Ecto neural progenitor cell (in vitro differentiated cells): ENCODE data around the gene MAPK10.

Source experiments
- DNase-seq: peaks from one replicate; pipeline ENCODE4 v3.0.0-alpha.2; 2018; ENCODE audit warnings: low spot score

MAPK10 gene

DNA sequence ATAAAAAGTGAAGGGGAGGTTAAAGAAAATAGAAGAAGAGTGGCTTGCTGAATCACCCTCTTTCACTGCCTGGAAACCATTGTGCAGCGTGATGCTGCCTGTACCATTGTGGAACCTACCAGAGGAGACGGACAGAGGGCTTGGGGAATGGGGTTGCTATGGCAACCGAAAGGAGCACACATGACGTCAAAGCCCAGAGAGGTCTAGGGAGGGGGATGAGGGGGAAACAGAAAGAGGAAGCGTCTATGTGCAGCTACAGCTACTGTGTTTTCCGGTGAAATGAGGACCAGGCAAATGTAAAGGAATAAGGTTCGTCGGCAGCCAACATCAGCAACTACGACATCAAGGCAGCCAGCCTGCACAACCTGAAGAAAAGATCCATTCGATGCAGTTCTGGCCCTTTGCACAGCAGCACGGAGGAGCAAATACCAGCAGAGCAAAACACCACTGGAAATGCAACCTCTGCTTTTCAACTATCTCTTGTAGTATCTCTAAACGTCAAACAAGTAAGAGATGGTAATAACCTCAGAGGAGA is at the start of gene MAPK10:
TSS of gene MAPK10 (minus strand) at position 110 of the 535 bp plus-strand sequence.
- DNase-seq = peak; percentile 84

DNA sequence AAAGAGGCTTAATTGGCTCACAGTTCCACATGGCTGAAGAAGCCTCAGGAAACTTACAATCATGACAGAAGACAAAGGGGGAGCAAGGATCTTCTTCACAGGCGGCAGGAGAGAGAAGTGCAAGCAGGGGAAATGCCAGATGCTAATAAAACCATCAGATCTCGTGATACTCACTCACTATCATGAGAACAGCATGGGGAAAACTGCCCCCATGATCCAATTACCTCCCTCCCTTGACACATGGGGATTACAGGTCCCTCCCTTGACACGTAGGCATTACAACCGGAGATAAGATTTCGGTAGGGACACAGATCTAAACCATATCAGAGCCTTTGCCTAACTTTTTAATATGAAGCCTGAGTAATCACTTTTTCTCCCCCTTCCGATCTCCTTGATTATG is 43.7 kb upstream of the MAPK10 start:
- DNase-seq = no peak

DNA sequence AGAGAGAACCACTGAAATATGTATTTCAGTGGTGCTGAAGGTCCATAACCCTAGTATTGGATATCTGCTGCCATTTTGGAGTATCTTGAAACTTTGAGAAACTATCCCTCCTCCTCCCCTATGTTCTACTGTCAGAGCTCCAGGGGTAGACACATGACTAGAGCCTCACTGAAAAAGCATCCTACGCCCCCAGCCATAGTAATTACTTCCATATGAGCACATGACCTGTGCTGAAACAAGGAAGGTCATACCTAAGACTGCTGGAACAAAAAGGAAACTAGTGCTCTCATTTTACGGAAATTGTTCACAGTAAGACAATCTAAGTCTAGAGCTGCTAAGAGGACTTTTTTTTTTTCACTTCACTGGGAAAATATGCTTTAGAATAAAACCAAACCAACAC is 42.0 kb upstream of the MAPK10 start:
- no peak for DNase-seq

DNA sequence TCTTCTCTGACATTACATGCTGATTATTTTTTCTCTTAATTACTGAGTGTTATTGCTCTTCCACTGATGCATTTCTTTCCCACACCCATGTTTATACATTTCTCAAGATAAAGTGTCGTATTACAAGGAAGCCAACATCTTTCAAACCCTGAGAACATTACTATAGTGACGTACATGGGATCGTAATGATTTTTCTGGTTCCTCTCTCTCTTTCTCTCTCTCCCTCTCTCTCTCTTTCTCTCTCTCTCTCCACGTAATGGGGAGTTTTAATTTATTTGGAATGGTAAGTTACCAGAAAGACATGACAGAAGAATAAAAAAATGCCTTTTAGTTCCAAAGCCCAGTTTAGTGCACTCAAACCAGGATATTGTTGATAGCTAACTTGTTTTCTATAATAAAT is 40.4 kb upstream of the MAPK10 start:
- no peak for DNase-seq

DNA sequence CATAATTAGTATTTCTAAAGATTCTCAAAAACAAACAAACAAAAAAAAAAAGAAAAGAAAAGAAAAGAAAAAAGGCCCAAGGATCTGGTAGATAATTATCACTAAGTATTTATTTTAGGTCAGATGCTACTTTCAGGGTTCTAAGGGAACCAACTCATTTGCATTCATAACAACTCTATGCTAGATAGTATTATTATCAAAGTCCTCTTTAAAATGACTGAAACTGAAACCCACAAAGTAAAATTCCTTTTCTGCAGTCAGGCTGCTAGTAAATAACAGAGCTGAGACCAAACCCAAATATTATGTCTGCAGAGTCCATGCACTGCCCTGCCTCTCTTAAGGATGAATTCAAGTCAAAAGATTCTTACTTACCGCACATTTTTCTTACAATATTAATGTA is 38.3 kb upstream of the MAPK10 start:
- no peak for DNase-seq

DNA sequence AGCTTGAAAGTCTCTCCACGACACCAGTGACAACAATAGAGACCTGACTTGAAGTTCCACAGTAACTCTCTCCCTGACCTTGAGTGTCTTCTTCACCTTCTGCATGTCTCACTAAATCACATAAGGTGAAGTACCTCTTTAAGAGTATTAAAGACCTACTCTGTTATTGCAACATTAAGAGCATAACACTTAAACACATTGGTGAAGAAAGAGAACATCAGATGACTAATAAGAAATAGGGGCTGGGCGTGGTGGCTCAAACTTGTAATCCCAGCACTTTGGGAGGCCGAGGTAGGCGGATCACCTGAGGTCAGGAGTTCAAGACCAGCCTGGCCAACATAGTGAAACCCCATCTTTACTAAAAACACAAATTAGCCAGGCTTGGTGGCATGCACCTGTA is 33.9 kb upstream of the MAPK10 start:
- no peak for DNase-seq

DNA sequence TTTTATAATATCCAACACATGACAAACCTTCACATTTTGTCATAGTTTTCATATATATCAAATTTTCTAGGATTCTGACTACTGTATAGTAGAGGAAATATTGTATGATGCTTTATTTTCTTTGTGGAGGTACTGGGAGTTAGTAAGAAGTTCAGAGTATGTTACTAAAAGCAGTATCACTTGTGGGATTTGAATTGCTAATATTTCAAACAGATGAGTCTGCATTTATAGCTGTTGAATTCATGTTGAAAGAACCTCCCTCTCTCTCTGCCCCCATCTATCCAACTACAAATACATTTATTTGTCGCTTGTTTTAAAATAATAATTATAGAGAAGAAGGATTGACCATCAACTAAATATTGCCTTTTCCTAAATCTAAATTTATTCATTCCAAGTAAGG is 29.8 kb upstream of the MAPK10 start:
- no peak for DNase-seq

DNA sequence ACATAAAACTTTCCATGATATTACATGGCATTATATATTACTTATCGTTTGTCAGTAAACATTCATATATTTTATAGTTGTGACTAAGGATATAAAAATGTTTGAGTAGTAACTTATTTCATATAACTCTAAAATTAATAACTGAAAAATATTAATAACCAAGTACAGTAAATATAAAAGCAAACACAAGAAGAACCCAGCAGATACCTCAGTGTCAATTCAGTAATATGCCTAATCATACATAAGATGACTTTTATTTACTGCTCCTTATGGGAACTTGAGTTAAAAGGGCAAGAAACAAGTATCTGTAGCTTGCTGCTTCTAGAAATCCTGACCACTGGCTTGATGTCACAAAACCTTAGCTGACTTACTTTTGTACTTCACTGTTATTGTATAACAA is 28.4 kb upstream of the MAPK10 start:
- DNase-seq = no peak

DNA sequence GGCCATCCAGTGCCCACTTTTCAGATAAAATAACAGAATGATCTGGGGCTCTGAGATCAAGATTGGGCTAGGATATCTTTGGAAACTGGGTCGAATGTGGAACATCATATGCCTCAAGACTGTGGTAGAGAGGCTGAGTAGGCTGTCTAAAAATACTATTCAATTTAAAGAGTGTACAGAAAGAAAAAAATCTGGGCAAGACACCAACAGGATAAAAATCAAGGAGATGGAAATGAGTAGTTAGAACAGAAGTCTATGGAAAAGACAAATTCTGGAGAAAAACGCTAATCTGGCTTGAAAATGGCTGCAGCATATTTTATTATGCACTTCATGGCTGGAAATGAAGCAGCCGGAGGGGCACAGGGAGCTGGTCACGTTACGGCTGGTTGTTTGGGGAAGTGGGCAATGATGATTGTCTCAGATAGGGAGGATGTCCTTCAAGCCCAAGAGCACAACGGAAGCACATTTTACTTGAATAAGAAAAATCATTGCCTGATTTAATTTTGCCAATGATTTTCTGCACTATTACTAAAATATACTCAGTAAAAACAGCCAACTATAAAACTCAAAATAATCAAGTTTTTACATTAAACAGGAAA is 27.1 kb upstream of the MAPK10 start:
- no peak for DNase-seq

DNA sequence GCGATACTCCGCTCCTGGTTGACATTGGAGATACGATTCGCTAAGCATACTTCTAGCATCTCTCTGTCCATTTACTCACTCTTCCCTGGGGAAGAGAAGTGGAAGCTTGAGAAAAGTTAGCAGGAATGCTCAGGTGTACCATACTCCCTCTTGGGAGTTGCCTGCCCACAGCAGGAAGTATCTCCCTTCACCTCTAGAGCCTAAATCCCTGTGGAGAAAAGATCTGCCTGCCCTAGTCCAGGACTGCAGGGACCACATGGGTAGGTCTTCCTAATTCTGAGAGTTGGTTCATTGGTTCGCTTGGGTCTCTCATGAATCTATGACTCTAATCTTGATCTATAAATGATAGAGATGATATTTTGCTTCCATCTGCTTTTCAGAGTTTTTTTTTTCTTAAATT is 26.3 kb upstream of the MAPK10 start:
- no peak for DNase-seq

DNA sequence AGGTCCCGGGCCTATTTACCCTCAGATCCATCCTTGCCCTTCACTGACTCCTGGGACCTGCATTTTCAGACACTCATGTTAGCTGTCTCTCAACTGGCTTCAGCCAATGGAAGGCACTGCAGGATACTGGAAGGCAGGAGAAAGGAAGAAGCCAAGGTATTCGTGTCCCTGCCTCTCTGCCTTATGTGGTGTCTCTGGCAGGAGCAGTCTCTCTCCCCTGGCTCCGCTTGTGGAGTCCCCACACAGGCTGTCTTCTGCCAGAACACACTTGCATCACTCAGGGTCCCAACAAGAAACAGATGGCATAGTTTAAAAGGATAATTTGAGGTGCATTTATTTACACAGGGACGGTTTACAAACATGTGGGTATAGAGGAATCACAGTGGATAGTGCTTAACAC is 21.6 kb upstream of the MAPK10 start:
- DNase-seq = no peak

DNA sequence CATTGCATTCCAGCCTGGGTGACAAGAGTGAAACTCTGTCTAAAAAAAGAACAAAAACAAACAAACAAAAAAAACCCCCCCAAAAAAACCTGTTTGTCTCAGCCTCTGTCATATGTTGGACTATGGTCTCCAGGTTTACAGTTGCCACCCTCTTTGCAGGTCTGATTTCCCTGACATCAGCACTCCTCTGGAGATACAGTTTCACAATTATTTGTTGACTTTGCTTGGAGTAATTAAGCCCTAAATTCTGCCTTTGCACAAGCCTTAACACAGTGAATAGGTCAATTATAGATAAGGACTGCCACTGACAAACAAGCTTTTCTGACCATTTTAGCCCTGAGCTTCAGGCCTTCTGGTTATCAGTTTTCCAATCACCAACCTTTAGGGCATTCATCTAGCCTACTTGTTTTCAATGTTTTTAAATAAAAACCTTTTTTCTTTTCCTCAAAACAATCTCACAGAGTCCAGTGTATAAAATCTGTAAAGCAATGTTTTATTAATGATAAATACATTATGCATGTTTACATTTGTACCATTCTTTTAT is 20.4 kb upstream of the MAPK10 start:
- DNase-seq = no peak

DNA sequence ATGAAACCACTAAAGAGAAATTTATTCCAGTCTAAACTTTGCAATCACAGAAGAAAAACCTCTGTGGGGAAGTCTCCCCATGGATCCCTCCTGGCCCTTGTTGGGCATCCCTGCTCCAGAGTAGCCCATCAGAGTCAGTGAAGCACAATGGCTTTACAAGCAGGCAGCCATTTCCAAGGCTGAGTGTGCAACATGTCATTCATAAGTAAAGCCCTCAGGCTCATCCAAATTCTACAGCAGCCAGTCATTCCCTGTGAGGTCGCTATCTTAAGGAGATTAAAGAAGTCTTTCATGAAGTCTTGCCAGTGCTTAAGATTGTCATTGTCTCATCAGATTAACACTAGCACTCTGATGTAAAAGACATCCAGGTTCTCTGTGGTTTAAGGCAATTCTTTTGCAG is 17.0 kb upstream of the MAPK10 start:
- DNase-seq = no peak

DNA sequence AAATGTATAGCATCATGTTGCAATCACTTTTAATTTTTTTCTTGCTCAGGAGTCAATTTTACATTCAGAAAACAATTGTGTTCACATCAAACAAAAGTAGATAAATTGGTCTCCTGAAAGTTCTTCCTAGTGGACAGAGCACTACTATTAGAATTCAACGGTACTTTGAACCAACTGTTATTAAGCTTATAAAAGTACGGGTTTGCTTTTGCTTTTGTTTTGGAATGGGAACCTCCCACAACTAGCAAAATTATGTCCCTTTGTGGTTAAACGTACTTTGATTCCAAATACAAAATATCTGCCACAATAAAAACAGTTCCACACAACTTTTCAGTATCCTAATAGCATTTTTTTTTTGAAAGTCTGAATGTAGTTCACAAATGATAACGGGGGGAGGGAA is 8.6 kb upstream of the MAPK10 start:
- no peak for DNase-seq

DNA sequence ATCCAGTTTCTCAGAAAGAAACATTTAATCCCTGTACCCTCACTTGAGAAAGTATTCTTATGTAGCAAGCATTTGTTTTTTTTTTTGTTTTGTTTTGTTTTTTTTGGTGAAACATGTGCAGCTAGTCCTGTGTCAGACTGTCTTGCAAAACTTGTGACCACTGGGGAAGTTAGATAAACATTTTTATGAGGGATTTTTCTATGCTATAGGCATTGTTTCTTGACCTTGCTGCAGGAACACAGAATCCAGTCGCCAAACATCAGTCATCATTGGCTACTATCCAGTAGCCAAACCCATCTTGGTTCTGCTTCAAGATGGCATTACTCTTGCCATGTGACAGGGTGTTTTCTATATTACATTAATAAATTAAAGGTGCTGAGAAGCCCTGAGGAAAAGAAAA is 7.7 kb upstream of the MAPK10 start:
- DNase-seq = no peak

DNA sequence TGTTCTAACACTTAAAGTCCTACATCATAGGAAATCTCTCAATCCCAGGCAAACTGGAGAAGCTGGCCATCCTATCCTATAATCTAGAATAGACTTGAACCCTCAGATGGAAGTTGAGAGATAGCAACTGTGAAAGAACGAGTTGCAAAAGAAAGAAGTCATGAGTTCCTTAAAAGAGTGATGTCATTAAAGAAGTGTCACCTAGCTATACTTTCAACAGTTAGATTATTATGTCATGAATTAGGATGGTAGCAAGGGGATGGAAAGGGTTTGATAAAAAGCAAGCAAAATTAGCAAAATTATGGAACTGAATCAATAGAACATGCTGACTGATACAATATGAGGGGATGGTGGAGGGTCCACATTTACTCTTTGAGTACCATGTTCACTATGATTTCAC is 7.1 kb upstream of the MAPK10 start:
- DNase-seq = no peak

DNA sequence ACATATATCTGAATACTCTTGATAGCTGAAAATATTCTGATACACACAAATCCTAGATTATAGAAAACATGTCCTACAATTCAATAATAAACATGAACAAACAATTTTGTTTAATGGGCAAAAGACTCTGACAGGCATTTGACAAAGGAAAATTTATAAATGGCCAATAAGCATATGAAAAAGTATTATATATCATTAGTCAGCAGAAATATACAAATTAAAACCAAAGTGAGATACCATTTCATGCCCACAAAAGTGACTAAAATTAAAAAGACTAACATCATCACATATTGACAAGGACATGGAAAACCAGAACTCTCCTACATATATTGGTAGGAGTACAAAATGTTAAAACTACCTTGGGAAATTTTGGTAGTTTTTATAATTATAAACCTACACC is 2.7 kb upstream of the MAPK10 start:
- no peak for DNase-seq

DNA sequence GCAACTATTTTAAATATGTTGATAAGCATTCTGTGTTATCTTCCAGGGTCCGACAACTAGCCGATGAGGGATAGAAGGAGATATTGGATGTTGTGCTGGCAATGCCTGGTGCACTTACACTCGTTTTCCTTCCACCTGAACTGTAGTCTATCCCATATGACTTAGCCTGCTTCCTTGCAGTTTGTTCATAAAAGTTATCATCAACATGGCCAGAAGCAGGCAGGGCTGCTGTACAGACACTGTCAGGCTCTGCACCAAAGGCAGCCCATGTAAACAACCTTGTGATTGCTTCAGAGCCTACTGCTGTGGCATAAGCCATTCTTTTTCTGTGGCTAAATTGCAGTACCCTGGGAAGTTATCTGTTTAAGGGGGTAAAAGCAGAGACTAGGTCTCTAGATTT is 1.6 kb downstream of the MAPK10 start:
- no peak for DNase-seq

DNA sequence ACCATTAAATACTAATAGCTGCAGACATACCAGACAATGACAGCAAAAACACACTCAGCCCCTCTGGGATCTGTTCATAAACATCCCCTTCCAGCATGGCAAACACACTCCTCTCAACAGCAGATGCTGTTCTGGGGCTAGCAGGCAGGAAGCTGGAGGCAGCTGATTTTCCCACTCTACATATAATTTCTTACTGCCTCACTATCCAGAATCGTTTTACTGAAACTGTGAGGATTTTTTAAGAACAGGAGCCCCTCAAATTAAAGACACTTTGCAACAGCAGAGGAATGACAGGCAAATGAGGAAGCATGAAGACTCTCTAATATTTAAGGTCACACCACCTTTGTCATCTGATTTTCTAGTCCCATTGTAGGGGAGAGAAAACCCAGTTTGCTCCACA is 2.2 kb downstream of the MAPK10 start:
- no peak for DNase-seq

DNA sequence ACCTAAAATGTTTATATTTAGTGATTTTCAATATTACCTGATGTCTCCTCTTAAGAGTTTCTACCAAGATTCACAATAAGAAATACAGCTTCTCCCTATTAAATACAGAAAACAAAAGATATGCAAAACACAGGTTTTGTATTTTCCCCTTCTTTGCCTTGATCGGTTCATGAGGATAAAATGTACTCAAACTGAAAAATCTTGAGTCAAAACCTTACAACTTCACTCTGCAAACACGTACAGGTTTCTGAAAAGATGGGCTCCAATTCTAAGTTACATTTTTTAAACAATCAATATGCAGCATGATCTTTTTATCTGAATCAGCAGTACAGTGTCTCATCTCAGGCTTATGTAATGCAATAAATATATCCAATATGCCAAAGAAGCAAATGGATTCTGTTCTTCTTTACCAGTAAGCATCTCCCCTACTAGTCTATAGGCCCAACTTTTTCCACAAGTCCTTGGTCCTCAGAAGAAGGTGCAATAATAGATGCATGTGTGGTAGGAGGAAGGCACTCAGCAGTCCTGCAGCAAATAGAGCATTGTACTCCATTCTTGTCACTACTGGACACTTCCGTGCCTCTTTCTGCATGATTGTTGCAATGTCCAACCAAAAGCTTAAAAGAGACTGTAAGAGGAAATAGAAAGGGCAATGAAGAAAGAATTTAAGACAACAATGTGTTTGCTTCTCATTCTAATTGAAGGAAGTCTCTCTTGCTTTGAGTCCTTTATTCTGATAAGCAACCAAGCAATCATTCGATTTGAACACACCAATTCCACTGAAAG is 3.2 kb downstream of the MAPK10 start:
- DNase-seq = no peak

DNA sequence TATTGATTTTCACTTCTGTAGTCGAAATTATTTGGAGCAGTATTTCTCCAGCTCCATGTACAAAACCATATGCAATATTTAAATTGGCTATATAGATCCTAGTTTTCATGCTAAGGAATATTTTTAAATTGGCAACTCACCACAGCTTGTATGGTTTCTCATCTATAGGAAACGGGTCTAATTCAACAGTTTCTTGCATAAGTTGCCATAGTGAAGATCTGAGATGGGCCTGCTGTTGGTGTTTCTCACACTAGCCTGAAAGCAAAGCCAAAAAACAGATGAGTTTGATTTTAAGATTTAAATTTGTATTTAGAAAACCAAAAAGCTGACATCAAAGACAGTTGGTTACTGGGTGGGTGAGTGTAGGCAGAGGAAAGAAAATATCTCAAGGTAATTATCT is 5.5 kb downstream of the MAPK10 start:
- DNase-seq = no peak

DNA sequence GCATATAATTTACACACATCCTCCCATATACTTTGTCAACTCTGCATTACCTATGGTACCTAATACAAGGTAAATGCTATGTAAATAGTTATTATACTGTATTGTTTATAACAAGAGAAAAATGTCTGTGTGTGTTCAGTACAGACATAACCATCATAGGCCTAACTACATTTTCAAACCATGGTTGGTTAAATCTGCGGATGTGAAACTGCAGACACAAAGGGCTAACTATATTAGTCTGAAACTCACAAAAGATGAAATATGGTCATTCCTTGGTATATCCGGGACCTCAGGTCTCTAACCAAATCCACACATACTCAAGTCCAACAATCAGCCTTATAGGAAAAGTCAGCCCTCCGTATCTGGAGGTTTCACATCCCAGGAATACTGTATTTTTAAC is 13.5 kb downstream of the MAPK10 start:
- no peak for DNase-seq

DNA sequence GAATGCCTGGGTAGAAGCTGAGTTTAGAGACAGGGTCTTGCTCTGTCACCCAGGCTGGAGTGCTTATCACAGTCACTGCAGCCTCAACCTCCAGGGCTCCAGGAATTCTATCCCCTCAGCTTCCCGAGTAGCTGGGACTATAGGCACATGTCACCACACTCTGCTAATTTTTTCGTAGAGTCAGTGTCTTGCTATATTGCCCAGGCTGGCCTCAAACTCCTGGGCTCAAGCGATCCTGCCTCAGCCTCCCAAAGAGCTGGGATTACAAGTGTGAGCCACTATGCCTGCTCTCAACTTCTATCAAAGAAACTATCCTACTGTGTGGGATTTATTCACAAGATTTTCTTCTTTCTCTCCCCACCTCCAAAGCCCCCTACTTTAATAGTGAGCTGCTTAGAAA is 15.7 kb downstream of the MAPK10 start:
- DNase-seq = no peak

DNA sequence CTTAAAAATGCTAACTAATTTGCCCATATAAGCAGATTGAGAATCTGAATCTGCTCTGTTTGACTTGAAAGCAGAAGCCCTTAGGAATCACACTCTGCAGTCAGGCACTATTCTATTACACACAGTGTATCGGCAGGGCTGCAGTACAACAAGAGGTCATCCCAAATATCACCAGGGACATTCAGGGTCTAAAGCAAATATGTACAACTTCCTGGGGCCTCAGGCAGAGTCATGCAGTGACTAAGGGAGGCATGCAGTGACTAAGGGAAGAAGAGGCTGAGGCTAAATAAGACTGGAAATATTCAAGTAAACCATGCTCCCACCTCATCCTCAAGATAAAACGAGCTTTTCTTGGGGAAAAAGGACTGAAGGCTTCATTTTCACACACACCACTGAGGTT is 20.9 kb downstream of the MAPK10 start:
- no peak for DNase-seq
